HepG2 (cell line): ENCODE measurements around the gene AGFG1. TPM values are rescaled to one million over a fixed set of nuclear protein-coding genes. Genes with fewer than 3 reads are reported as not detected.

Experiments used
- HNF1A ChIP-seq, 2 experiments: sonication (generic) in 1 of 2; formaldehyde crosslinking in 1 of 2; IDR thresholded peaks; 2 replicates each; pipeline versions ENCODE4 v1.4.0 to v1.6.1; 2016 to 2020; ENCODE audit warnings: borderline replicate concordance in 1 of 2, low read depth in 1 of 2, mild to moderate bottlenecking in 1 of 2, missing genetic modification reagents in 1 of 2
- POLR2A ChIP-seq, 2 experiments: IDR thresholded peaks; 2 replicates each; pipeline ENCODE4 v1.6.1; 2011; ENCODE audit warnings: low read depth in 2 of 2, low read length in 2 of 2, mild to moderate bottlenecking in 1 of 2, moderate library complexity in 1 of 2; ENCODE audit not compliant: insufficient read depth in 1 of 2
- PPARG ChIP-seq: conservative IDR thresholded peaks from 2 replicates; pipeline ENCODE4 v1.6.1; 2016; ENCODE audit warnings: missing biosample characterization, missing genetic modification reagents
- SRSF1 ChIP-seq: fragments of 200-400 bp; formaldehyde crosslinking; optimal IDR thresholded peaks from 2 replicates; pipeline ENCODE3; 2017; ENCODE audit warnings: mild to moderate bottlenecking, low read depth, low read length, moderate library complexity
- TIGD3 ChIP-seq: sonication (generic); formaldehyde crosslinking; IDR thresholded peaks from 2 replicates; pipeline ENCODE4 v1.5.1; 2020; ENCODE audit warnings: mild to moderate bottlenecking, missing genetic modification reagents, borderline replicate concordance
- ZFP41 ChIP-seq: sonication (generic); formaldehyde crosslinking; IDR thresholded peaks from 2 replicates; pipeline ENCODE4 v1.4.0; 2020; ENCODE audit warnings: mild to moderate bottlenecking, missing genetic modification reagents, borderline replicate concordance
- polyA plus RNA-seq, 8 experiments: library from polyadenylated mRNA; depleted of rRNA in 3 of 8; stranded (reverse) in 7 of 8; unstranded in 1 of 8; fragments of >200 nt; fragmentation: Illumina TruSeq in 4 of 8; extraction: Trizol in 4 of 8; gene quantifications; 2 replicates each; pipeline versions ENCODE4 v1.2.1 to v1.2.3, GENCODE V29; 2011 to 2016; ENCODE audit warnings: low read depth in 4 of 8, missing spikeins in 1 of 8, mixed read lengths in 1 of 8; ENCODE audit not compliant: insufficient read depth in 1 of 8
- total RNA-seq, 5 experiments: library from RNA; depleted of rRNA; stranded (reverse); fragments of >200 nt; fragmentation: Illumina TruSeq; extraction: Trizol; gene quantifications; 2 replicates each; pipeline ENCODE4 v1.2.3, GENCODE V29; 2016; ENCODE audit warnings: low read depth in 1 of 5
- TF ChIP-seq, protein P1 (sequence below): sonication (generic); formaldehyde crosslinking; IDR thresholded peaks from 2 replicates; pipeline ENCODE4 v1.4.0; 2020; ENCODE audit warnings: missing genetic modification reagents, borderline replicate concordance
- TF ChIP-seq, protein P2 (sequence below): sonication (generic); formaldehyde crosslinking; IDR thresholded peaks from 2 replicates; pipeline ENCODE4 v1.8.1; 2023; ENCODE audit warnings: mild to moderate bottlenecking, inconsistent platforms, moderate library complexity, missing genetic modification reagents, borderline replicate concordance

The AGFG1 gene
- total and polyA plus RNA-seq, 2 of the 13 experiments (the other 11 are each of a cell fraction or from before 2014, with no cell fraction given) = 145 to 168 TPM

DNA sequence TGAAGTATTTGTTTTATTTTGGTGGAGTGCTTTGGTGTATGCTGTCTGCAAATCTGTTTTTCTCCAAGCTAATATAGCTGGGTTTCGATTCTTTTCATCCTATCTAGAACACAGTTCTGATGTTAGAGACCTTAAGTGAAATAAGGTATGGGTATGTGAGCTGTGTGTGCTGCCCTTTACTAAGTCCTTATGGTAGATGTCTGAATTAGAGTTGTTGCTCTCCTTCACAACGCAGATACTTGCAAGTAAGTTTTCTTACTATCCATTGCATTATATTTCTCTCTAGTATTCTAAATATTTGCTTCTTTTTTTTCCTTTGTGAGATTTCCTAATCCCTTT, 38.6 kb downstream of the AGFG1 start (continued):
- TF ChIP-seq SRSF1 = no peak
- TF ChIP-seq HNF1A (IDR thresholded peaks at IDR 0.05; ENCODE audit: low read depth) = no peak
- no peak for TF ChIP-seq HNF1A (CRISPR knock-in tag; IDR thresholded peaks at IDR 0.05; ENCODE audit: borderline replicate concordance)
- TF ChIP-seq, protein P1, sequence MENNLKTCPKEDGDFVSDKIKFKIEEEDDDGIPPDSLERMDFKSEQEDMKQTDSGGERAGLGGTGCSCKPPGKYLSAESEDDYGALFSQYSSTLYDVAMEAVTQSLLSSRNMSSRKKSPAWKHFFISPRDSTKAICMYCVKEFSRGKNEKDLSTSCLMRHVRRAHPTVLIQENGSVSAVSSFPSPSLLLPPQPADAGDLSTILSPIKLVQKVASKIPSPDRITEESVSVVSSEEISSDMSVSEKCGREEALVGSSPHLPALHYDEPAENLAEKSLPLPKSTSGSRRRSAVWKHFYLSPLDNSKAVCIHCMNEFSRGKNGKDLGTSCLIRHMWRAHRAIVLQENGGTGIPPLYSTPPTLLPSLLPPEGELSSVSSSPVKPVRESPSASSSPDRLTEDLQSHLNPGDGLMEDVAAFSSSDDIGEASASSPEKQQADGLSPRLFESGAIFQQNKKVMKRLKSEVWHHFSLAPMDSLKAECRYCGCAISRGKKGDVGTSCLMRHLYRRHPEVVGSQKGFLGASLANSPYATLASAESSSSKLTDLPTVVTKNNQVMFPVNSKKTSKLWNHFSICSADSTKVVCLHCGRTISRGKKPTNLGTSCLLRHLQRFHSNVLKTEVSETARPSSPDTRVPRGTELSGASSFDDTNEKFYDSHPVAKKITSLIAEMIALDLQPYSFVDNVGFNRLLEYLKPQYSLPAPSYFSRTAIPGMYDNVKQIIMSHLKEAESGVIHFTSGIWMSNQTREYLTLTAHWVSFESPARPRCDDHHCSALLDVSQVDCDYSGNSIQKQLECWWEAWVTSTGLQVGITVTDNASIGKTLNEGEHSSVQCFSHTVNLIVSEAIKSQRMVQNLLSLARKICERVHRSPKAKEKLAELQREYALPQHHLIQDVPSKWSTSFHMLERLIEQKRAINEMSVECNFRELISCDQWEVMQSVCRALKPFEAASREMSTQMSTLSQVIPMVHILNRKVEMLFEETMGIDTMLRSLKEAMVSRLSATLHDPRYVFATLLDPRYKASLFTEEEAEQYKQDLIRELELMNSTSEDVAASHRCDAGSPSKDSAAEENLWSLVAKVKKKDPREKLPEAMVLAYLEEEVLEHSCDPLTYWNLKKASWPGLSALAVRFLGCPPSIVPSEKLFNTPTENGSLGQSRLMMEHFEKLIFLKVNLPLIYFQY (CRISPR knock-in tag) = no peak
- no peak for TF ChIP-seq TIGD3 (CRISPR knock-in tag)
- no peak for TF ChIP-seq PPARG (CRISPR knock-in tag)
- TF ChIP-seq POLR2A (IDR thresholded peaks at IDR 0.05; ENCODE audit: insufficient read depth in 1 of 2, low read depth in 2 of 2, low read length in 2 of 2) = no peak
- TF ChIP-seq, protein P2, sequence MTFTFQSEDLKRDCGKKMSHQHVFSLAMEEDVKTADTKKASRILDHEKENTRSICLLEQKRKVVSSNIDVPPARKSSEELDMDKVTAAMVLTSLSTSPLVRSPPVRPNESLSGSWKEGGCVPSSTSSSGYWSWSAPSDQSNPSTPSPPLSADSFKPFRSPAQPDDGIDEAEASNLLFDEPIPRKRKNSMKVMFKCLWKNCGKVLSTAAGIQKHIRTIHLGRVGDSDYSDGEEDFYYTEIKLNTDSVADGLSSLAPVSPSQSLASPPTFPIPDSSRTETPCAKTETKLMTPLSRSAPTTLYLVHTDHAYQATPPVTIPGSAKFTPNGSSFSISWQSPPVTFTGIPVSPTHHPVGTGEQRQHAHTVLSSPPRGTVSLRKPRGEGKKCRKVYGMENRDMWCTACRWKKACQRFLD (CRISPR knock-in tag) = no peak
- TF ChIP-seq ZFP41 (CRISPR knock-in tag) = no peak
